HepG2 (cell line): Measurements from ENCODE around the gene ALG10B. TPM values are rescaled to one million over a fixed set of nuclear protein-coding genes. Genes with fewer than 3 reads are reported as not detected.

Source experiments
- ATAC-seq: fragments of 200-7000 bp; cut with Tn5 transposase; 3 replicates; pipeline ENCODE4 v1.9.1; 2020; ENCODE audit warnings: mild to moderate bottlenecking, moderate library complexity
- Bru-seq: library from RNA; stranded (reverse); fragments of 400-500 nt; gene quantifications from one replicate; lab custom pipeline; 2021; lab: Mats Ljungman, UMichigan
- BruChase-seq, 2 experiments: library from RNA; stranded (reverse); fragments of 400-500 nt; gene quantifications; one replicate each; lab custom pipeline; 2021; lab: Mats Ljungman, UMichigan
- BruUV-seq: library from RNA; stranded (reverse); fragments of 400-500 nt; replicated peaks from 2 replicates; lab custom pipeline; 2021; lab: Mats Ljungman, UMichigan
- CTCF ChIA-PET: fragments of 300-600 bp; formaldehyde crosslinking; extraction: SDS; loops from one replicate; lab custom pipeline; 2021; ENCODE audit warnings: low total read pairs, inconsistent platforms, low intra/inter-chr PET ratio; lab: Yijun Ruan, JAX
- POLR2A ChIA-PET: fragments of 350-600 bp; sonication (Branson Sonifier 250); formaldehyde crosslinking; loops from one replicate; lab custom pipeline; 2020; ENCODE audit warnings: antibody characterized with exemption, inconsistent platforms; lab: Yijun Ruan, JAX
- DNase-seq: peaks from one replicate; pipeline ENCODE4 v3.0.0-alpha.2; 2015; ENCODE audit warnings: low spot score
- FAIRE-seq: peaks from 3 replicates; lab custom pipeline; 2011; peaks lifted over from hg19 to GRCh38; lab: Jason Lieb, UNC
- H2AFZ ChIP-seq: one replicate; pipeline ENCODE4 v1.6.1; 2011; ENCODE audit warnings: low read length, inconsistent platforms
- H3K27ac ChIP-seq: fragments of 300-600 bp; 3 replicates; pipeline ENCODE4 v1.8.0; 2011; ENCODE audit warnings: mixed run types, mild to moderate bottlenecking, mixed read lengths, low read length, inconsistent platforms; ENCODE audit not compliant: insufficient read depth; ENCODE audit errors: extremely low read length
- H3K27me3 ChIP-seq, 2 experiments: fragments of 200-600 bp in 1 of 2; 2 replicates in 1 of 2; 3 replicates in 1 of 2; pipeline versions ENCODE4 v1.6.0 to v1.8.0; 2011; ENCODE audit warnings: low read length in 2 of 2, mild to moderate bottlenecking in 2 of 2, moderate library complexity in 2 of 2, inconsistent platforms in 1 of 2; ENCODE audit not compliant: insufficient read depth in 2 of 2, control insufficient read depth in 1 of 2
- H3K36me3 ChIP-seq, 2 experiments: fragments of 200-600 bp in 1 of 2; replicated peaks in 1 of 2; 2 replicates in 1 of 2; 3 replicates in 1 of 2; pipeline versions ENCODE4 v1.5.1 to v1.8.0; 2011; ENCODE audit warnings: low read length in 2 of 2, inconsistent platforms in 1 of 2; ENCODE audit not compliant: insufficient read depth in 2 of 2, control insufficient read depth in 1 of 2
- H3K4me1 ChIP-seq: 2 replicates; pipeline ENCODE4 v1.5.1; 2012; ENCODE audit warnings: low read length, inconsistent platforms; ENCODE audit not compliant: insufficient read depth
- H3K4me2 ChIP-seq: 2 replicates; pipeline ENCODE4 v1.6.0; 2011; ENCODE audit warnings: low read depth, low read length, inconsistent platforms
- H3K4me3 ChIP-seq, 3 experiments: fragments of 200-600 bp in 1 of 3; sonication (generic), shearing (Covaris generic) in 1 of 3; replicated peaks in 1 of 3; 2 replicates each; pipeline ENCODE4 v1.5.1; 2011 to 2016; ENCODE audit warnings: low read length in 3 of 3, inconsistent platforms in 2 of 3, low read depth in 2 of 3, mild to moderate bottlenecking in 2 of 3, control low read depth in 1 of 3, mixed read lengths in 1 of 3; ENCODE audit not compliant: insufficient read depth in 1 of 3
- H3K79me2 ChIP-seq: one replicate; pipeline ENCODE4 v1.6.1; 2011; ENCODE audit warnings: low read length, inconsistent platforms; ENCODE audit not compliant: insufficient read depth
- H3K9ac ChIP-seq: 2 replicates; pipeline ENCODE4 v1.6.0; 2011; ENCODE audit warnings: mild to moderate bottlenecking, low read depth, low read length, inconsistent platforms; ENCODE audit not compliant: insufficient read depth
- H3K9me3 ChIP-seq: 2 replicates; pipeline ENCODE4 v1.5.1; 2012; ENCODE audit warnings: mild to moderate bottlenecking, low read length
- H4K20me1 ChIP-seq: 2 replicates; pipeline ENCODE4 v1.6.0; 2011; ENCODE audit warnings: inconsistent platforms, mild to moderate bottlenecking, low read length, moderate library complexity; ENCODE audit not compliant: insufficient read depth
- ETV5 ChIP-seq: IDR thresholded peaks from 2 replicates; pipeline ENCODE4 v1.6.1; 2018; ENCODE audit warnings: missing biosample characterization, missing genetic modification reagents, inconsistent platforms, borderline replicate concordance
- HNRNPK ChIP-seq: fragments of 200-400 bp; formaldehyde crosslinking; IDR thresholded peaks from 2 replicates; pipeline ENCODE4 v1.6.1; 2018; ENCODE audit warnings: low read length, low read depth, moderate library complexity, mild to moderate bottlenecking; ENCODE audit not compliant: poor library complexity, severe bottlenecking
- KDM4B ChIP-seq: sonication (generic); formaldehyde crosslinking; IDR thresholded peaks from 2 replicates; pipeline ENCODE4 v1.4.0; 2020; ENCODE audit warnings: missing genetic modification reagents
- KLF11 ChIP-seq: IDR thresholded peaks from 2 replicates; pipeline ENCODE4 v1.6.1; 2016; ENCODE audit warnings: missing compliant biosample characterization
- NBN ChIP-seq: fragments of 450-650 bp; conservative IDR thresholded peaks from 2 replicates; pipeline ENCODE4 v1.6.1; 2017
- NCOR1 ChIP-seq: fragments of 200-600 bp; sonication (generic); IDR thresholded peaks from 2 replicates; pipeline ENCODE4 v1.7.0; 2017; ENCODE audit warnings: antibody characterized with exemption, low read length, borderline replicate concordance
- TAF1 ChIP-seq: sonication (generic); formaldehyde crosslinking; IDR thresholded peaks from 2 replicates; pipeline ENCODE4 v1.4.0; 2020; ENCODE audit warnings: missing genetic modification reagents
- TFDP1 ChIP-seq: IDR thresholded peaks from 2 replicates; pipeline ENCODE4 v1.6.1; 2016; ENCODE audit warnings: missing compliant biosample characterization, missing genetic modification reagents, borderline replicate concordance
- ZFX ChIP-seq: sonication (generic); formaldehyde crosslinking; IDR thresholded peaks from 2 replicates; pipeline ENCODE4 v1.4.0; 2020; ENCODE audit warnings: mild to moderate bottlenecking, low read depth, missing genetic modification reagents, moderate library complexity
- ZNF550 ChIP-seq: sonication (generic); formaldehyde crosslinking; IDR thresholded peaks from 2 replicates; pipeline ENCODE4 v1.4.0; 2020; ENCODE audit warnings: mild to moderate bottlenecking, missing genetic modification reagents, borderline replicate concordance
- ZNF75D ChIP-seq: sonication (generic); formaldehyde crosslinking; IDR thresholded peaks from 2 replicates; pipeline ENCODE4 v1.8.1; 2023; ENCODE audit warnings: missing genetic modification reagents, mild to moderate bottlenecking, borderline replicate concordance
- ZNF879 ChIP-seq: sonication (generic); formaldehyde crosslinking; IDR thresholded peaks from 2 replicates; pipeline ENCODE4 v1.8.1; 2023; ENCODE audit warnings: missing genetic modification reagents
- whole genome bisulfite sequencing: methylation state at CpG from one replicate; pipeline ENCODE4 v1.1.6; 2017; ENCODE audit warnings: low lambda C conversion rate; 5-methylcytosine and 5-hydroxymethylcytosine counted together
- in situ Hi-C: cut with HindIII; loops from 2 replicates; pipeline ENCODE4 v1.10.0; 2017; ENCODE audit warnings: low pct_unique_long_range_greater_than_20kb; ENCODE audit not compliant: extremely low pct_ligation_motif_present
- intact Hi-C: fragments of 100-400 bp; cut with micrococcal nuclease; formaldehyde crosslinking; loops from one replicate; pipeline ENCODE4 v1.10.0; 2022; ENCODE audit not compliant: unreplicated experiment
- long read RNA-seq, 2 experiments: library from RNA in 1 of 2; library from polyadenylated mRNA in 1 of 2; stranded (forward) in 1 of 2; unstranded in 1 of 2; transcript quantifications; one replicate each; pipeline ENCODE4 v2.0.0, GENCODE V29; 2019 to 2022
- polyA minus RNA-seq, 3 experiments: library from RNA; depleted of rRNA, polyadenylated mRNA; stranded (reverse); fragments of >200 nt; gene quantifications; 2 replicates each; pipeline ENCODE4 v1.2.3, GENCODE V29; 2011; ENCODE audit warnings: low replicate concordance in 1 of 3
- polyA plus RNA-seq, 8 experiments: library from polyadenylated mRNA; depleted of rRNA in 3 of 8; stranded (reverse) in 7 of 8; unstranded in 1 of 8; fragments of >200 nt; fragmentation: Illumina TruSeq in 4 of 8; extraction: Trizol in 4 of 8; gene quantifications; 2 replicates each; pipeline versions ENCODE4 v1.2.1 to v1.2.3, GENCODE V29; 2011 to 2016; ENCODE audit warnings: low read depth in 4 of 8, missing spikeins in 1 of 8, mixed read lengths in 1 of 8; ENCODE audit not compliant: insufficient read depth in 1 of 8
- total RNA-seq, 5 experiments: library from RNA; depleted of rRNA; stranded (reverse); fragments of >200 nt; fragmentation: Illumina TruSeq; extraction: Trizol; gene quantifications; 2 replicates each; pipeline ENCODE4 v1.2.3, GENCODE V29; 2016; ENCODE audit warnings: low read depth in 1 of 5
- TF ChIP-seq, protein P1 (sequence below): sonication (generic); formaldehyde crosslinking; IDR thresholded peaks from 2 replicates; pipeline ENCODE4 v1.5.0; 2020; ENCODE audit warnings: mild to moderate bottlenecking, missing genetic modification reagents, moderate library complexity

Gene ALG10B, protein sequence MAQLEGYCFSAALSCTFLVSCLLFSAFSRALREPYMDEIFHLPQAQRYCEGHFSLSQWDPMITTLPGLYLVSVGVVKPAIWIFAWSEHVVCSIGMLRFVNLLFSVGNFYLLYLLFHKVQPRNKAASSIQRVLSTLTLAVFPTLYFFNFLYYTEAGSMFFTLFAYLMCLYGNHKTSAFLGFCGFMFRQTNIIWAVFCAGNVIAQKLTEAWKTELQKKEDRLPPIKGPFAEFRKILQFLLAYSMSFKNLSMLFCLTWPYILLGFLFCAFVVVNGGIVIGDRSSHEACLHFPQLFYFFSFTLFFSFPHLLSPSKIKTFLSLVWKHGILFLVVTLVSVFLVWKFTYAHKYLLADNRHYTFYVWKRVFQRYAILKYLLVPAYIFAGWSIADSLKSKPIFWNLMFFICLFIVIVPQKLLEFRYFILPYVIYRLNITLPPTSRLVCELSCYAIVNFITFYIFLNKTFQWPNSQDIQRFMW
- total RNA-seq (2016; rRNA removed; fragmentation: Illumina TruSeq; extraction: Trizol) (6.3 and 9.3 TPM in 2 replicates), polyA plus RNA-seq (2011; rRNA removed) (3.0 and 3.3 TPM in 2 replicates), polyA minus RNA-seq (2011; rRNA and poly(A)+ RNA removed; ENCODE audit: low replicate concordance) (39.2 and 125 TPM in 2 replicates), Bru-seq, nascent RNA (percentile 60 among the genes with signal in this experiment), BruChase-seq, experiment 1, labeled RNA remaining after a 6-hour chase (percentile 79 among the genes with signal in this experiment), BruChase-seq, experiment 2, labeled RNA remaining after a 2-hour chase (percentile 68 among the genes with signal in this experiment)
- 1.7 and 2.3 TPM in 2 replicates for total RNA-seq (2016; cell fraction: cytosol; rRNA removed; fragmentation: Illumina TruSeq; extraction: Trizol; ENCODE audit: low read depth)
- total RNA-seq (2016; cell fraction: insoluble cytoplasmic fraction; rRNA removed; fragmentation: Illumina TruSeq; extraction: Trizol) = 6.4 and 9.9 TPM in 2 replicates
- total RNA-seq (2016; cell fraction: membrane; rRNA removed; fragmentation: Illumina TruSeq; extraction: Trizol) = 2.5 and 3.0 TPM in 2 replicates
- 10.3 and 12.2 TPM in 2 replicates for total RNA-seq (2016; cell fraction: nucleus; rRNA removed; fragmentation: Illumina TruSeq; extraction: Trizol)
- polyA plus RNA-seq (2011; cell fraction: cytosol; rRNA removed) = 2.1 and 4.8 TPM in 2 replicates
- polyA plus RNA-seq (2011; cell fraction: nucleus; rRNA removed) = 3.3 and 5.3 TPM in 2 replicates
- polyA plus RNA-seq (2012) = 1.5 and 1.7 TPM in 2 replicates
- polyA plus RNA-seq (2016; cell fraction: cytosol; fragmentation: Illumina TruSeq; extraction: Trizol; ENCODE audit: low read depth) = 0.44 and 0.79 TPM in 2 replicates
- 2.6 and 3.3 TPM in 2 replicates for polyA plus RNA-seq (2016; cell fraction: insoluble cytoplasmic fraction; fragmentation: Illumina TruSeq; extraction: Trizol; ENCODE audit: low read depth)
- polyA plus RNA-seq (2016; cell fraction: membrane; fragmentation: Illumina TruSeq; extraction: Trizol; ENCODE audit: low read depth) = 1.2 and 1.4 TPM in 2 replicates
- 8.3 and 8.8 TPM in 2 replicates for polyA plus RNA-seq (2016; cell fraction: nucleus; fragmentation: Illumina TruSeq; extraction: Trizol; ENCODE audit: insufficient read depth, low read depth)
- polyA minus RNA-seq (2011; cell fraction: cytosol; rRNA and poly(A)+ RNA removed) = 4.3 and 5.7 TPM in 2 replicates
- 11.5 and 12.1 TPM in 2 replicates for polyA minus RNA-seq (2011; cell fraction: nucleus; rRNA and poly(A)+ RNA removed)
- long read RNA-seq, experiment 1, full-length matches to known transcripts = 4 of 5 reads
- long read RNA-seq, experiment 1, partial matches to known transcripts = 0 of 5 reads
- long read RNA-seq, experiment 1, other reads (novel, unspliced or antisense) = 1 of 5 reads
- long read RNA-seq, experiment 2, full-length matches to known transcripts = 2 of 7 reads
- long read RNA-seq, experiment 2, partial matches to known transcripts = 3 of 7 reads
- long read RNA-seq, experiment 2, other reads (novel, unspliced or antisense) = 2 of 7 reads

DNA sequence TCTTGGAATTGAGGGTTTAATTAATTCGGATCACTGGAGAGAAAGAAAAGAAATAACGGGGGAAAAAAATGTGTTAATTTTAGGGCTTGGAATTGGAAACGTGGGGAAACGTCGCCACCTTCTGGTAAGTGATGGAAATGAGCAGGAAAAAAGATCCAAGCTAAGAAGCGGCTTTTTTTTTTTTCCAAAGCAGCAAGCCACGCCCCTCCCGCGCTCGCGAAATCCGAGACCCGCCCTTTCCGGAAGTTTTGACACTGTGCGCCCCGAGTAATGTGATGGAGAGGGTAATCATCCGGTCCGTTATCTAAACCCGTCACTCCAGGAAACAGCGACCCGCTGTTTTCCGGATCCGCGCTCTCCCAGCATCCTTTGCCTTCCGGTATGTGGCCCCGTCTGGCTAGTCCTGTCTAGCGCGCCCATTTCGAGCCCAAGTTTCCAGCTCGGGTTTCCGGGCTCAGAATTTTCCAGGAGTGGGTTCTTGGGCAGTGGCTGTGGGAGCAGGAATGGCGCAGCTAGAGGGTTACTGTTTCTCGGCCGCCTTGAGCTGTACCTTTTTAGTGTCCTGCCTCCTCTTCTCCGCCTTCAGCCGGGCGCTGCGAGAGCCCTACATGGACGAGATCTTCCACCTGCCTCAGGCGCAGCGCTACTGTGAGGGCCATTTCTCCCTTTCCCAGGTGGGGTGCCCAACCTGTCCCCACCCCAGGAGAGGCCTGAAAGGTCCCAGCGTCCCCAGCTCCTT, at the start of gene ALG10B:
Gene ALG10B (plus strand): TSS at position 384 of the 739 bp plus-strand sequence. CDS start 120 bp downstream, at position 504.
- ChIA-PET POLR2A (no interaction called here), CTCF (interaction anchor here (1.5 to 2.5 kb wide), 2 partner anchors 178 to 263 kb away, joined by 8 to 26 read pairs; no protein-coding TSS in a partner anchor)
- Histone ChIP-seq H3K79me2 (no peaks in the 10 kb centered on the region), H3K9me3 (no peaks in the 10 kb centered on the region), H2AFZ (peak within 1 kb of the TSS; percentile 94), H3K27me3 (no peaks in the 10 kb centered on the region), H3K4me2 (peak within 1 kb of the TSS; percentile 78), H3K4me3 (peak within 1 kb of the TSS; percentile 78 to 85 (median 80)), H4K20me1 (no peaks in the 10 kb centered on the region), H3K9ac (peak within 1 kb of the TSS; percentile 81), H3K27ac (peak within 1 kb of the TSS; percentile 78), H3K4me1 (peaks cover 10% of the 10 kb centered on the region; the same call in 1 of the 2 replicates), H3K36me3 (no peaks in the 10 kb centered on the region)
- no TSS peak for BruUV-seq
- in situ Hi-C loops (loop anchor here (5.0 to 10.0 kb wide), 2 partner anchors 172 to 264 kb away; no protein-coding TSS in a partner anchor), intact Hi-C loops (loop anchor here (1.0 kb wide), 2 partner anchors 178 to 263 kb away; no protein-coding TSS in a partner anchor)
- 7% methylated on average over 26 of the region's 42 CpGs for WGBS
- ATAC-seq (peak; percentile 100), FAIRE-seq (peak; percentile 81), DNase-seq (peak; percentile 92)
- TF ChIP-seq NBN (no peak), TAF1 (peak; percentile 55; the same call in 1 of the 2 replicates), ZNF75D (CRISPR knock-in tag) (no peak), TFDP1 (peak; percentile 57; the same call in 1 of the 2 replicates), ZFX (CRISPR knock-in tag) (peak; percentile 63), ZNF550 (CRISPR knock-in tag) (no peak), HNRNPK (no peak), NCOR1 (peak; percentile 24; the same call in 1 of the 2 replicates), KLF11 (peak; percentile 27; the same call in 1 of the 2 replicates), KDM4B (CRISPR knock-in tag) (no peak), ETV5 (CRISPR knock-in tag) (peak; percentile 78), ZNF879 (no peak)
- TF ChIP-seq, protein P1, sequence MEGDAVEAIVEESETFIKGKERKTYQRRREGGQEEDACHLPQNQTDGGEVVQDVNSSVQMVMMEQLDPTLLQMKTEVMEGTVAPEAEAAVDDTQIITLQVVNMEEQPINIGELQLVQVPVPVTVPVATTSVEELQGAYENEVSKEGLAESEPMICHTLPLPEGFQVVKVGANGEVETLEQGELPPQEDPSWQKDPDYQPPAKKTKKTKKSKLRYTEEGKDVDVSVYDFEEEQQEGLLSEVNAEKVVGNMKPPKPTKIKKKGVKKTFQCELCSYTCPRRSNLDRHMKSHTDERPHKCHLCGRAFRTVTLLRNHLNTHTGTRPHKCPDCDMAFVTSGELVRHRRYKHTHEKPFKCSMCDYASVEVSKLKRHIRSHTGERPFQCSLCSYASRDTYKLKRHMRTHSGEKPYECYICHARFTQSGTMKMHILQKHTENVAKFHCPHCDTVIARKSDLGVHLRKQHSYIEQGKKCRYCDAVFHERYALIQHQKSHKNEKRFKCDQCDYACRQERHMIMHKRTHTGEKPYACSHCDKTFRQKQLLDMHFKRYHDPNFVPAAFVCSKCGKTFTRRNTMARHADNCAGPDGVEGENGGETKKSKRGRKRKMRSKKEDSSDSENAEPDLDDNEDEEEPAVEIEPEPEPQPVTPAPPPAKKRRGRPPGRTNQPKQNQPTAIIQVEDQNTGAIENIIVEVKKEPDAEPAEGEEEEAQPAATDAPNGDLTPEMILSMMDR (CRISPR knock-in tag) = peak; percentile 64
